GM23338 (cell line): ENCODE measurements around the gene POTEG.
"Not testable (repeated sequence)": the region's sequence is repeated elsewhere in the genome, so short reads cannot be mapped to it uniquely, and the experiment has no call there.

Source experiments
- CTCF ChIP-seq, 2 experiments: fragments of 200-600 bp in 1 of 2; sonication (generic) in 1 of 2; conservative IDR thresholded peaks; 2 replicates each; pipeline versions ENCODE4 v1.5.1 to v1.6.1; 2016 to 2017; ENCODE audit warnings: antibody characterized with exemption in 2 of 2, low read depth in 2 of 2, mild to moderate bottlenecking in 2 of 2, moderate library complexity in 1 of 2
- EZH2phosphoT487 ChIP-seq: fragments of 200-600 bp; sonication (generic); IDR thresholded peaks from one replicate; pipeline ENCODE4 v1.8.1; 2018; ENCODE audit warnings: antibody characterized with exemption; ENCODE audit not compliant: unreplicated experiment
- JUNB ChIP-seq: IDR thresholded peaks from one replicate; pipeline ENCODE4 v1.6.1; 2016; ENCODE audit warnings: antibody characterized with exemption; ENCODE audit not compliant: unreplicated experiment
- POLR2AphosphoS5 ChIP-seq: IDR thresholded peaks from 2 replicates; pipeline ENCODE4 v1.6.1; 2016; ENCODE audit warnings: antibody characterized with exemption, low read depth
- REST ChIP-seq: IDR thresholded peaks from one replicate; pipeline ENCODE4 v1.6.1; 2018; ENCODE audit warnings: antibody characterized with exemption; ENCODE audit not compliant: unreplicated experiment

- not testable (repeated sequence) for TF ChIP-seq REST; CTCF (conservative IDR thresholded peaks at IDR 0.05; ENCODE audit: low read depth in 2 of 2); POLR2AphosphoS5; EZH2phosphoT487; JUNB
Measured at GRCh38 chr14:19383008-19383584, 51.0 kb downstream of the POTEG start.
